Measurements from ENCODE around the gene TINAGL1.

The TINAGL1 gene

GRCh38 chr1:31569596-31570173 is 6.6 kb upstream of the TINAGL1 start:
- no peak for DNase-seq

- DNase-seq: no peak
Observed at GRCh38 chr1:31570228-31570627, 6.1 kb upstream of the TINAGL1 start.

GRCh38 chr1:31570906-31571305 is 5.4 kb upstream of the TINAGL1 start:
- DNase-seq: no peak

- no peak for DNase-seq
Observed at GRCh38 chr1:31571340-31572295, 4.7 kb upstream of the TINAGL1 start.

- no peak for DNase-seq
Observed at GRCh38 chr1:31572323-31573104, 3.8 kb upstream of the TINAGL1 start.

- no peak for DNase-seq
Observed at GRCh38 chr1:31573261-31573660, 3.1 kb upstream of the TINAGL1 start.

GRCh38 chr1:31574749-31575368 is 1.5 kb upstream of the TINAGL1 start:
- no peak for DNase-seq

- no peak for DNase-seq
Observed at GRCh38 chr1:31575369-31576140, 760 bp upstream of the TINAGL1 start.

- no peak for DNase-seq
Observed at GRCh38 chr1:31576743-31577455, 584 bp downstream of the TINAGL1 start.

GRCh38 chr1:31577515-31578192 is 1.3 kb downstream of the TINAGL1 start:
- no peak for DNase-seq

GRCh38 chr1:31579374-31579773 is 3.1 kb downstream of the TINAGL1 start:
- no peak for DNase-seq

GRCh38 chr1:31580513-31580870 is 4.2 kb downstream of the TINAGL1 start:
- no peak for DNase-seq

GRCh38 chr1:31580891-31581603 is 4.7 kb downstream of the TINAGL1 start:
- no peak for DNase-seq

GRCh38 chr1:31581821-31582810 is 5.8 kb downstream of the TINAGL1 start:
- DNase-seq: no peak

- no peak for DNase-seq
Observed at GRCh38 chr1:31583082-31583994, 7.0 kb downstream of the TINAGL1 start.

- peak in 2 of 14 donors; percentile 19 to 20 for DNase-seq
Observed at GRCh38 chr1:31583995-31584868, 7.9 kb downstream of the TINAGL1 start.
